Esophagus muscularis mucosa (tissue), 4 donors: ENCODE data around the gene CCDC85C. TPM values are rescaled to one million over a fixed set of nuclear protein-coding genes. Genes with fewer than 3 reads are reported as not detected.

Source experiments
- DNase-seq: peaks from one replicate; pipeline ENCODE4 v3.0.0-alpha.2; 2017; ENCODE audit errors: extremely low spot score
- H3K27ac ChIP-seq, 4 donors: fragments of 200-600 bp; sonication (generic); replicated peaks in 1 of 4; 1 replicate in 3 of 4; 2 replicates in 1 of 4; pipeline ENCODE4 v1.5.1; 2016 to 2019; ENCODE audit warnings: mild to moderate bottlenecking in 1 of 4
- H3K27me3 ChIP-seq, 4 donors: fragments of 200-600 bp; sonication (generic); one replicate each; pipeline versions ENCODE4 v1.5.1 to v1.6.0; 2016 to 2019
- H3K36me3 ChIP-seq, 4 donors: fragments of 200-600 bp; sonication (generic); one replicate each; pipeline ENCODE4 v1.5.1; 2016 to 2019
- H3K4me1 ChIP-seq, 4 donors: fragments of 200-600 bp; sonication (generic); one replicate each; pipeline ENCODE4 v1.5.1; 2016 to 2019
- H3K4me3 ChIP-seq, 4 donors: fragments of 200-600 bp; sonication (generic); 1 replicate in 2 of 4; 2 replicates in 2 of 4; pipeline ENCODE4 v1.5.1; 2016 to 2019; ENCODE audit warnings: mild to moderate bottlenecking in 4 of 4, moderate library complexity in 1 of 4
- H3K9me3 ChIP-seq, 4 donors: fragments of 200-600 bp; sonication (generic); 1 replicate in 3 of 4; 2 replicates in 1 of 4; pipeline ENCODE4 v1.5.1; 2016 to 2019
- CTCF ChIP-seq, 3 experiments: fragments of 200-600 bp in 2 of 3; fragments of 450-650 bp in 1 of 3; sonication (generic) in 2 of 3; IDR thresholded peaks; one replicate each; pipeline ENCODE4 v1.5.1; 2017 to 2019; ENCODE audit warnings: antibody characterized with exemption in 3 of 3, mild to moderate bottlenecking in 2 of 3, moderate library complexity in 1 of 3
- EP300 ChIP-seq: sonication (generic); formaldehyde crosslinking; IDR thresholded peaks from one replicate; pipeline ENCODE4 v1.6.1; 2017; ENCODE audit warnings: antibody characterized with exemption
- POLR2A ChIP-seq: fragments of 450-650 bp; IDR thresholded peaks from one replicate; pipeline ENCODE4 v1.6.1; 2017; ENCODE audit warnings: antibody characterized with exemption, moderate library complexity, mild to moderate bottlenecking, low read depth
- POLR2AphosphoS5 ChIP-seq, 2 donors: sonication (generic); formaldehyde crosslinking; IDR thresholded peaks; one replicate each; pipeline ENCODE4 v1.6.1; 2017; ENCODE audit warnings: antibody characterized with exemption in 2 of 2
- WGBS: methylation state at CpG from one replicate; pipeline ENCODE4 v1.1.5; 2018; 5-methylcytosine and 5-hydroxymethylcytosine counted together
- intact Hi-C: fragments of 100-400 bp; cut with DNase I; formaldehyde crosslinking; loops from one replicate; pipeline ENCODE4 v1.15.1; 2023
- small RNA-seq, 3 donors: library from RNA; depleted of rRNA; stranded (forward); fragments of <200 nt; gene quantifications; one replicate each; pipeline ENCODE3, GENCODE V24; 2016
- total RNA-seq, 4 donors: library from RNA; depleted of rRNA; stranded (reverse); fragments of >200 nt; gene quantifications; one replicate each; pipeline versions ENCODE4 v1.1.0 to v1.2.1, GENCODE V29; 2016

Gene CCDC85C
- total RNA-seq, 4 donors from 2014 or later = 17.9 to 48.7 (median 30.8) TPM

- Histone ChIP-seq H3K27me3 (no peaks in the 10 kb centered on the region), H3K36me3 (peaks cover 21 to 90% (median 64%) of the 10 kb centered on the region in 4 donors), H3K9me3 (no peaks in the 10 kb centered on the region), H3K4me1 (no peaks in the 10 kb centered on the region), H3K27ac (no peak overlapping the region), H3K4me3 (no peak overlapping the region)
- TF ChIP-seq POLR2A (no peak), CTCF (IDR thresholded peaks at IDR 0.05) (no peak), EP300 (no peak), POLR2AphosphoS5 (IDR thresholded peaks at IDR 0.05) (no peak)
- intact Hi-C loops = no loop called here
- DNase-seq = no peak
- 67% methylated on average over 3 of the region's 3 CpGs for WGBS
Observed at GRCh38 chr14:99454246-99454645, 149.8 kb downstream of the CCDC85C start.

- Histone ChIP-seq H3K4me1 (no peaks in the 10 kb centered on the region), H3K4me3 (no peak overlapping the region), H3K27me3 (no peaks in the 10 kb centered on the region), H3K9me3 (no peaks in the 10 kb centered on the region), H3K27ac (no peak overlapping the region), H3K36me3 (peaks cover 21 to 91% (median 66%) of the 10 kb centered on the region in 4 donors)
- TF ChIP-seq POLR2AphosphoS5 (IDR thresholded peaks at IDR 0.05) (no peak), POLR2A (no peak), CTCF (IDR thresholded peaks at IDR 0.05) (no peak), EP300 (no peak)
- no peak for DNase-seq
- intact Hi-C loops = no loop called here
- WGBS = 56% methylated on average over 4 of the region's 4 CpGs
Observed at GRCh38 chr14:99452968-99453367, 151.0 kb downstream of the CCDC85C start.

- Histone ChIP-seq H3K4me1 (no peaks in the 10 kb centered on the region), H3K9me3 (no peaks in the 10 kb centered on the region), H3K4me3 (no peak overlapping the region), H3K27ac (no peak overlapping the region), H3K36me3 (peaks cover 14 to 93% (median 65%) of the 10 kb centered on the region in 4 donors), H3K27me3 (no peaks in the 10 kb centered on the region)
- TF ChIP-seq POLR2AphosphoS5 (IDR thresholded peaks at IDR 0.05) (no peak), CTCF (IDR thresholded peaks at IDR 0.05) (no peak), POLR2A (no peak), EP300 (no peak)
- no peak for DNase-seq
- WGBS = 100% methylated on average over 5 of the region's 5 CpGs
- intact Hi-C loops = no loop called here
Observed at GRCh38 chr14:99451234-99451633, 152.8 kb downstream of the CCDC85C start.

- 90% methylated on average over 3 of the region's 3 CpGs for WGBS
- H3K27me3 ChIP-seq = no peaks in the 10 kb centered on the region
- TF ChIP-seq EP300 (no peak), CTCF (IDR thresholded peaks at IDR 0.05) (no peak), POLR2A (no peak), POLR2AphosphoS5 (IDR thresholded peaks at IDR 0.05) (no peak)
- no peak overlapping the region for H3K27ac ChIP-seq
- H3K9me3 ChIP-seq = no peaks in the 10 kb centered on the region
- H3K36me3 ChIP-seq = peaks cover 14 to 95% (median 59%) of the 10 kb centered on the region in 4 donors
- no peaks in the 10 kb centered on the region for H3K4me1 ChIP-seq
- no peak for DNase-seq
- H3K4me3 ChIP-seq = no peak overlapping the region
- intact Hi-C loops = no loop called here
Observed at GRCh38 chr14:99450266-99450665, 153.7 kb downstream of the CCDC85C start.

Small RNAs within 50 kb of the gene (small RNA-seq; reads per million reads assigned to genes)
- gene RF00019 = 0 reads per million in 3 donors

Other genes with a start within 250 kb of the CCDC85C start
- gene SETD3, start 123.3 kb downstream of the CCDC85C start, total RNA-seq = 100 to 1,000 TPM; 135 to 170 (median 148) TPM
- gene CCNK, start 122.8 kb downstream of the CCDC85C start, total RNA-seq = 10 to 100 TPM; 10.4 to 21.2 (median 16.5) TPM
- 1 to 10 TPM; 4.2 to 9.1 (median 5.9) TPM for gene HHIPL1, start 40.9 kb upstream of the CCDC85C start, total RNA-seq
- gene CYP46A1, start 80.1 kb upstream of the CCDC85C start, total RNA-seq = 1 to 10 TPM; 1.2 to 2.5 (median 1.9) TPM
- gene EML1, start 189.2 kb upstream of the CCDC85C start, total RNA-seq = 100 to 1,000 TPM in 3 of 4 donors, 10 to 100 TPM in 1; 92.3 to 131 (median 119) TPM